Mesenchymal stem cell (in vitro differentiated cells and primary cell): ENCODE measurements around the gene AOC1. TPM values are rescaled to one million over a fixed set of nuclear protein-coding genes. Genes with fewer than 3 reads are reported as not detected.

Experiments used
- DNase-seq: peaks from one replicate; pipeline ENCODE4 v3.0.0-alpha.2; 2013
- H2AFZ ChIP-seq: one replicate; pipeline ENCODE4 v1.6.1; 2013; ENCODE audit warnings: low read depth, mild to moderate bottlenecking, control low read depth, inconsistent platforms, low read length, moderate library complexity
- H2AK5ac ChIP-seq: 2 replicates; pipeline ENCODE4 v1.6.1; 2013; ENCODE audit warnings: low read length, moderate library complexity, mild to moderate bottlenecking, inconsistent platforms; ENCODE audit not compliant: severe bottlenecking
- H2BK120ac ChIP-seq: one replicate; pipeline ENCODE4 v1.6.1; 2013; ENCODE audit warnings: low read depth, mild to moderate bottlenecking, inconsistent platforms, low read length, moderate library complexity
- H2BK12ac ChIP-seq, 2 experiments: one replicate each; pipeline ENCODE4 v1.6.1; 2013; ENCODE audit warnings: inconsistent platforms in 2 of 2, low read length in 2 of 2, mild to moderate bottlenecking in 2 of 2, moderate library complexity in 2 of 2, control low read depth in 1 of 2
- H2BK15ac ChIP-seq: one replicate; pipeline ENCODE4 v1.6.1; 2013; ENCODE audit warnings: mild to moderate bottlenecking, low read depth, inconsistent platforms; ENCODE audit not compliant: poor library complexity, severe bottlenecking
- H2BK5ac ChIP-seq: 2 replicates; pipeline ENCODE4 v1.6.1; 2013; ENCODE audit warnings: low read depth, mild to moderate bottlenecking, low read length, control low read depth, inconsistent platforms; ENCODE audit not compliant: poor library complexity, severe bottlenecking
- H3K14ac ChIP-seq, 2 experiments: one replicate each; pipeline ENCODE4 v1.6.1; 2013; ENCODE audit warnings: inconsistent platforms in 2 of 2, low read length in 2 of 2, control low read depth in 1 of 2, mild to moderate bottlenecking in 1 of 2, moderate library complexity in 1 of 2
- H3K18ac ChIP-seq, 2 experiments: one replicate each; pipeline ENCODE4 v1.6.1; 2013; ENCODE audit warnings: inconsistent platforms in 2 of 2, low read length in 2 of 2, control low read depth in 1 of 2, low read depth in 1 of 2, mild to moderate bottlenecking in 1 of 2
- H3K23ac ChIP-seq, 2 experiments: one replicate each; pipeline ENCODE4 v1.6.1; 2013; ENCODE audit warnings: inconsistent platforms in 2 of 2, low read length in 2 of 2, mild to moderate bottlenecking in 2 of 2, moderate library complexity in 2 of 2, control low read depth in 1 of 2
- H3K27ac ChIP-seq: 2 replicates; pipeline ENCODE4 v1.5.1; 2013; ENCODE audit warnings: mild to moderate bottlenecking, moderate library complexity, low read length, control low read depth, inconsistent platforms; ENCODE audit not compliant: poor library complexity, severe bottlenecking
- H3K27me3 ChIP-seq, 2 experiments: 2 replicates each; pipeline versions ENCODE4 v1.6.1 to v1.7.0; 2013; ENCODE audit warnings: low read length in 2 of 2, mild to moderate bottlenecking in 2 of 2, moderate library complexity in 2 of 2, control low read depth in 1 of 2, inconsistent platforms in 1 of 2; ENCODE audit not compliant: control insufficient read depth in 1 of 2, insufficient read depth in 1 of 2
- H3K36me3 ChIP-seq, 2 experiments: 2 replicates each; pipeline versions ENCODE4 v1.6.1 to v1.7.0; 2013; ENCODE audit warnings: low read length in 2 of 2, control low read depth in 1 of 2, inconsistent platforms in 1 of 2, low read depth in 1 of 2, mild to moderate bottlenecking in 1 of 2; ENCODE audit not compliant: insufficient read depth in 2 of 2, control insufficient read depth in 1 of 2
- H3K4ac ChIP-seq, 2 experiments: one replicate each; pipeline ENCODE4 v1.6.1; 2013; ENCODE audit warnings: inconsistent platforms in 2 of 2, low read length in 2 of 2, mild to moderate bottlenecking in 2 of 2, moderate library complexity in 2 of 2, control low read depth in 1 of 2, low read depth in 1 of 2
- H3K4me1 ChIP-seq: 2 replicates; pipeline ENCODE4 v1.6.1; 2013; ENCODE audit warnings: low read depth, low read length, control low read depth; ENCODE audit not compliant: control insufficient read depth, insufficient read depth
- H3K4me2 ChIP-seq: 2 replicates; pipeline ENCODE4 v1.6.1; 2013; ENCODE audit warnings: low read length, mild to moderate bottlenecking, inconsistent platforms; ENCODE audit not compliant: poor library complexity, severe bottlenecking
- H3K4me3 ChIP-seq, 2 experiments: 2 replicates each; pipeline versions ENCODE4 v1.5.1 to v1.7.0; 2013; ENCODE audit warnings: low read length in 2 of 2, mild to moderate bottlenecking in 2 of 2, control low read depth in 1 of 2, low read depth in 1 of 2; ENCODE audit not compliant: insufficient read depth in 1 of 2
- H3K79me1 ChIP-seq: replicated peaks from 2 replicates; pipeline ENCODE4 v1.6.1; 2013; ENCODE audit warnings: mild to moderate bottlenecking, control low read depth, low read length, inconsistent platforms; ENCODE audit not compliant: poor library complexity, severe bottlenecking
- H3K9ac ChIP-seq: 2 replicates; pipeline ENCODE4 v1.7.0; 2013; ENCODE audit warnings: mild to moderate bottlenecking, low read length, moderate library complexity
- H3K9me3 ChIP-seq: 2 replicates; pipeline ENCODE4 v1.7.0; 2013; ENCODE audit warnings: mild to moderate bottlenecking, low read length; ENCODE audit not compliant: control insufficient read depth
- H4K8ac ChIP-seq: one replicate; pipeline ENCODE4 v1.6.1; 2013; ENCODE audit warnings: inconsistent platforms, mild to moderate bottlenecking, low read length, moderate library complexity
- H4K91ac ChIP-seq: one replicate; pipeline ENCODE4 v1.6.1; 2013; ENCODE audit warnings: mild to moderate bottlenecking, low read length, inconsistent platforms
- WGBS: methylation state at CpG from one replicate; pipeline ENCODE4 v1.1.7; 2013; ENCODE audit warnings: mixed read lengths; 5-methylcytosine and 5-hydroxymethylcytosine counted together
- polyA plus RNA-seq, 2 experiments: library from polyadenylated mRNA; stranded (reverse); fragments of 200-250 nt; gene quantifications; one replicate each; pipeline ENCODE4 v1.2.3, GENCODE V29; 2013

AOC1 gene, protein sequence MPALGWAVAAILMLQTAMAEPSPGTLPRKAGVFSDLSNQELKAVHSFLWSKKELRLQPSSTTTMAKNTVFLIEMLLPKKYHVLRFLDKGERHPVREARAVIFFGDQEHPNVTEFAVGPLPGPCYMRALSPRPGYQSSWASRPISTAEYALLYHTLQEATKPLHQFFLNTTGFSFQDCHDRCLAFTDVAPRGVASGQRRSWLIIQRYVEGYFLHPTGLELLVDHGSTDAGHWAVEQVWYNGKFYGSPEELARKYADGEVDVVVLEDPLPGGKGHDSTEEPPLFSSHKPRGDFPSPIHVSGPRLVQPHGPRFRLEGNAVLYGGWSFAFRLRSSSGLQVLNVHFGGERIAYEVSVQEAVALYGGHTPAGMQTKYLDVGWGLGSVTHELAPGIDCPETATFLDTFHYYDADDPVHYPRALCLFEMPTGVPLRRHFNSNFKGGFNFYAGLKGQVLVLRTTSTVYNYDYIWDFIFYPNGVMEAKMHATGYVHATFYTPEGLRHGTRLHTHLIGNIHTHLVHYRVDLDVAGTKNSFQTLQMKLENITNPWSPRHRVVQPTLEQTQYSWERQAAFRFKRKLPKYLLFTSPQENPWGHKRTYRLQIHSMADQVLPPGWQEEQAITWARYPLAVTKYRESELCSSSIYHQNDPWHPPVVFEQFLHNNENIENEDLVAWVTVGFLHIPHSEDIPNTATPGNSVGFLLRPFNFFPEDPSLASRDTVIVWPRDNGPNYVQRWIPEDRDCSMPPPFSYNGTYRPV
- polyA plus RNA-seq (2013, experiment 1 of 2): not detected
- not detected for polyA plus RNA-seq (2013, experiment 2 of 2)

DNA sequence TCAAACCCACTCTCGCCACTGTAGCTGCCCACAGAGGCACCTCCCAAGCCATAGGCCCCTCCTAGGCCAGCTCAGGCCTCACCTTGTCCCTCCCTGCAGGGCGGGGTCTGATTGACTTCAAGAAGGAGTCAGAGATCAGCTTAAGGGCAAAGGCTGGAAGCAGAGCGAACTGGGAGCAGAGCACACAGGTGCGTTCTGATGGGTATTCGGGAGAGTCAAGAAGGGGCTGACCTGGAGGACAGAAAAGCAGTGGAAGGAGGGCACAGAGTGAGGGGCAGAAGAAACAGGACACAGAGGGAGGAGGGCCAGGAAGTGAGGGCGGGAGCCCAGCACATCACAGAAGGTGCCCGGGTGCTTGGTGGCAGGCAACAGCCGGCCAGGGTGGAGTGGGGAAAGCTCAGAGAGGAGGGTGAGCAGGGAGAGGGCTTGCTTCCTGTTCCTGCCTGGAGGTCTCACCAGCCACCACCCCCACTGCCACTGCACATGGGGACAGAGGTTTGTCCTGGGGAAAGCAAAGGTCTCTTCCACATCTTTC lies at the start of gene AOC1:
TSS of gene AOC1 (plus strand) at position 147 of the 535 bp plus-strand sequence. CDS start 3,954 bp downstream, outside the sequence.
- Histone ChIP-seq H3K4me2 (no peak within 1 kb of the TSS), H2BK120ac (no peak within 1 kb of the TSS), H3K79me1 (no peaks in the 10 kb centered on the region), H3K4me3 (no peak within 1 kb of the TSS), H3K14ac (no peak within 1 kb of the TSS), H3K4ac (no peak within 1 kb of the TSS), H3K36me3 (no peaks in the 10 kb centered on the region), H3K27ac (no peak within 1 kb of the TSS), H2BK15ac (no peak within 1 kb of the TSS), H2AK5ac (no peak within 1 kb of the TSS), H4K8ac (no peak within 1 kb of the TSS), H2BK5ac (no peak within 1 kb of the TSS), H3K27me3 (peaks cover 0 to 24% of the 10 kb centered on the region in 2 experiments), H2AFZ (no peak within 1 kb of the TSS), H3K9ac (no peak within 1 kb of the TSS), H3K4me1 (peaks cover 1% of the 10 kb centered on the region), H3K23ac (no peak within 1 kb of the TSS), H4K91ac (no peak within 1 kb of the TSS), H3K9me3 (no peaks in the 10 kb centered on the region), H3K18ac (no peak within 1 kb of the TSS), H2BK12ac (no peak within 1 kb of the TSS)
- DNase-seq: no peak
- 66% methylated on average over 8 of the region's 8 CpGs for WGBS

GRCh38 chr7:150803161-150803860 lies 49.0 kb upstream of the AOC1 start:
- peaks cover 16 to 50% of the 10 kb centered on the region in 2 experiments for H3K27me3 ChIP-seq
- H3K4me3 ChIP-seq: no peak overlapping the region
- no peak overlapping the region for H2BK5ac ChIP-seq
- peaks cover 13% of the 10 kb centered on the region for H3K9me3 ChIP-seq
- 67% methylated on average over 8 of the region's 10 CpGs for WGBS
- no peaks in the 10 kb centered on the region for H3K4me1 ChIP-seq
- no peak overlapping the region for H3K23ac ChIP-seq
- H4K8ac ChIP-seq: no peak overlapping the region
- no peak overlapping the region for H3K4me2 ChIP-seq
- H2BK15ac ChIP-seq: no peak overlapping the region
- H2BK12ac ChIP-seq: no peak overlapping the region
- H2AFZ ChIP-seq: no peak overlapping the region
- DNase-seq: no peak
- H2AK5ac ChIP-seq: no peak overlapping the region
- H3K4ac ChIP-seq: no peak overlapping the region
- no peak overlapping the region for H3K9ac ChIP-seq
- H3K18ac ChIP-seq: no peak overlapping the region
- H3K14ac ChIP-seq: no peak overlapping the region
- no peak overlapping the region for H3K27ac ChIP-seq
- H2BK120ac ChIP-seq: no peak overlapping the region
- no peaks in the 10 kb centered on the region for H3K79me1 ChIP-seq
- no peaks in the 10 kb centered on the region for H3K36me3 ChIP-seq
- no peak overlapping the region for H4K91ac ChIP-seq

DNA sequence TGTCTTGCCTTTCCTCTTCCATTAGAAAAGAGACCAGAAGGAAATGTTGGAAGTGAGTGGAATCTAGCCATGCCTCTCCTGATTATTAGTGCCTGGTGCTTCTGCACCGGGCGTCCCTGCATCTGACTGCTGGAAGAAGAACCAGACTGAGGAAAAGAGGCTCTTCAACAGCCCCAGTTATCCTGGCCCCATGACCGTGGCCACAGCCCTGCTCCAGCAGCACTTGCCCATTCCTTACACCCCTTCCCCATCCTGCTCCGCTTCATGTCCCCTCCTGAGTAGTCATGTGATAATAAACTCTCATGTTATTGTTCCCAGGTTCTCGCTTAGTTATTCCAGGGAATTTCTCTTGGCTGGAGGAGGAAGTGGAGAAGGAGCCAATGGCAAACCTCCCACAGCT lies 47.5 kb upstream of the AOC1 start:
- 77% methylated on average over 4 of the region's 5 CpGs for WGBS
- no peaks in the 10 kb centered on the region for H3K36me3 ChIP-seq

More for the DNA sequence above, 47.5 kb upstream of the AOC1 start:
- H2AFZ ChIP-seq: no peak overlapping the region
- H3K4ac ChIP-seq: no peak overlapping the region
- H2BK5ac ChIP-seq: no peak overlapping the region
- no peak for DNase-seq
- H2BK15ac ChIP-seq: no peak overlapping the region
- H3K27me3 ChIP-seq: peaks cover 10 to 36% of the 10 kb centered on the region in 2 experiments
- no peak overlapping the region for H3K27ac ChIP-seq
- H3K18ac ChIP-seq: no peak overlapping the region
- H3K4me2 ChIP-seq: no peak overlapping the region
- peaks cover 13% of the 10 kb centered on the region for H3K9me3 ChIP-seq
- H2BK120ac ChIP-seq: no peak overlapping the region
- no peaks in the 10 kb centered on the region for H3K79me1 ChIP-seq
- no peak overlapping the region for H4K91ac ChIP-seq
- no peak overlapping the region for H3K14ac ChIP-seq
- H2AK5ac ChIP-seq: no peak overlapping the region
- H3K23ac ChIP-seq: no peak overlapping the region
- H3K4me3 ChIP-seq: no peak overlapping the region
- H3K4me1 ChIP-seq: no peaks in the 10 kb centered on the region
- H3K9ac ChIP-seq: no peak overlapping the region
- H4K8ac ChIP-seq: no peak overlapping the region
- no peak overlapping the region for H2BK12ac ChIP-seq
